Upper lobe of left lung (tissue), 6 donors: ENCODE results near the gene POT1. TPM values are rescaled to one million over a fixed set of nuclear protein-coding genes. Genes with fewer than 3 reads are reported as not detected.

Experiments used
- ATAC-seq, 2 donors: fragments of 200-7000 bp; cut with Tn5 transposase; one replicate each; pipeline ENCODE4 v1.9.1; 2022; ENCODE audit warnings: mild to moderate bottlenecking in 2 of 2, moderate library complexity in 2 of 2; ENCODE audit not compliant: low FRiP score in 2 of 2
- DNase-seq, 2 donors: peaks; one replicate each; pipeline ENCODE4 v3.0.0-alpha.2; 2019 to 2020
- H3K27ac ChIP-seq, 4 donors: fragments of 200-600 bp; sonication (generic); one replicate each; pipeline ENCODE4 v1.5.1; 2016 to 2019
- H3K27me3 ChIP-seq, 4 donors: fragments of 200-600 bp; sonication (generic); one replicate each; pipeline ENCODE4 v1.5.1; 2017 to 2019
- H3K36me3 ChIP-seq, 4 donors: fragments of 200-600 bp; sonication (generic); one replicate each; pipeline ENCODE4 v1.5.1; 2016 to 2019
- H3K4me1 ChIP-seq, 4 donors: fragments of 200-600 bp; sonication (generic); one replicate each; pipeline ENCODE4 v1.5.1; 2018 to 2019
- H3K4me3 ChIP-seq, 4 donors: fragments of 200-600 bp; sonication (generic); one replicate each; pipeline ENCODE4 v1.5.1; 2017 to 2019; ENCODE audit warnings: mild to moderate bottlenecking in 2 of 4, moderate library complexity in 1 of 4
- H3K9me3 ChIP-seq, 4 donors: fragments of 200-600 bp; sonication (generic); one replicate each; pipeline ENCODE4 v1.5.1; 2018 to 2019
- EP300 ChIP-seq, 4 donors: sonication (generic); formaldehyde crosslinking; IDR thresholded peaks; one replicate each; pipeline ENCODE4 v1.5.1; 2017; ENCODE audit warnings: antibody characterized with exemption in 4 of 4, control low read depth in 2 of 4
- POLR2A ChIP-seq, 4 donors: fragments of 450-650 bp; IDR thresholded peaks; one replicate each; pipeline ENCODE4 v1.5.1; 2016 to 2017; ENCODE audit warnings: antibody characterized with exemption in 4 of 4, mild to moderate bottlenecking in 2 of 4
- POLR2AphosphoS5 ChIP-seq, 2 donors: sonication (generic); formaldehyde crosslinking; IDR thresholded peaks; one replicate each; pipeline ENCODE4 v1.5.1; 2017; ENCODE audit warnings: antibody characterized with exemption in 2 of 2
- WGBS, 2 donors: methylation state at CpG; one replicate each; pipeline ENCODE4 v1.1.5; 2017 to 2018; 5-methylcytosine and 5-hydroxymethylcytosine counted together
- total RNA-seq, 6 donors: library from RNA; depleted of rRNA in 4 of 6; stranded (reverse); fragments of >200 nt in 4 of 6; gene quantifications; one replicate each; pipeline versions ENCODE4 v1.1.0 to v1.2.1, GENCODE V29; 2016 to 2021
- TF ChIP-seq, protein P1 (sequence below), 6 experiments: fragments of 450-650 bp in 4 of 6; fragments of 200-600 bp in 2 of 6; sonication (generic) in 2 of 6; IDR thresholded peaks; one replicate each; pipeline ENCODE4 v1.5.1; 2016 to 2019; ENCODE audit warnings: antibody characterized with exemption in 6 of 6
- donor health status: DM: no; HTN: no; CAD: no; lungs with moderate emphysema.
- donor health status: DM: no; HTN: yes; CAD: no; lungs with severe emphysema.

POT1 gene
- total RNA-seq, 6 donors from 2014 or later: 9.3 to 26.7 (median 14.7) TPM

- ATAC-seq: no peak
- TF ChIP-seq POLR2AphosphoS5 (IDR thresholded peaks at IDR 0.05): no peak
- TF ChIP-seq, protein P1, sequence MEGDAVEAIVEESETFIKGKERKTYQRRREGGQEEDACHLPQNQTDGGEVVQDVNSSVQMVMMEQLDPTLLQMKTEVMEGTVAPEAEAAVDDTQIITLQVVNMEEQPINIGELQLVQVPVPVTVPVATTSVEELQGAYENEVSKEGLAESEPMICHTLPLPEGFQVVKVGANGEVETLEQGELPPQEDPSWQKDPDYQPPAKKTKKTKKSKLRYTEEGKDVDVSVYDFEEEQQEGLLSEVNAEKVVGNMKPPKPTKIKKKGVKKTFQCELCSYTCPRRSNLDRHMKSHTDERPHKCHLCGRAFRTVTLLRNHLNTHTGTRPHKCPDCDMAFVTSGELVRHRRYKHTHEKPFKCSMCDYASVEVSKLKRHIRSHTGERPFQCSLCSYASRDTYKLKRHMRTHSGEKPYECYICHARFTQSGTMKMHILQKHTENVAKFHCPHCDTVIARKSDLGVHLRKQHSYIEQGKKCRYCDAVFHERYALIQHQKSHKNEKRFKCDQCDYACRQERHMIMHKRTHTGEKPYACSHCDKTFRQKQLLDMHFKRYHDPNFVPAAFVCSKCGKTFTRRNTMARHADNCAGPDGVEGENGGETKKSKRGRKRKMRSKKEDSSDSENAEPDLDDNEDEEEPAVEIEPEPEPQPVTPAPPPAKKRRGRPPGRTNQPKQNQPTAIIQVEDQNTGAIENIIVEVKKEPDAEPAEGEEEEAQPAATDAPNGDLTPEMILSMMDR (IDR thresholded peaks at IDR 0.05): no peak
- no peak for TF ChIP-seq EP300 (IDR thresholded peaks at IDR 0.05)
- no peak for TF ChIP-seq POLR2A (IDR thresholded peaks at IDR 0.05)
- H3K4me3 ChIP-seq: no peak overlapping the region
Observed at GRCh38 chr7:124792696-124793095, 136.9 kb downstream of the POT1 start.

GRCh38 chr7:124792002-124792401 lies 137.6 kb downstream of the POT1 start:
- H3K4me1 ChIP-seq: no peaks in the 10 kb centered on the region
- no peaks in the 10 kb centered on the region for H3K27me3 ChIP-seq
- TF ChIP-seq POLR2A (IDR thresholded peaks at IDR 0.05) (no peak), POLR2AphosphoS5 (IDR thresholded peaks at IDR 0.05) (no peak), EP300 (IDR thresholded peaks at IDR 0.05) (no peak)
- TF ChIP-seq, protein P1 (IDR thresholded peaks at IDR 0.05): no peak
- ATAC-seq (no peak), DNase-seq (no peak)
- H3K27ac ChIP-seq: no peak overlapping the region
- no peaks in the 10 kb centered on the region for H3K36me3 ChIP-seq
- no peaks in the 10 kb centered on the region for H3K9me3 ChIP-seq
- H3K4me3 ChIP-seq: no peak overlapping the region

More at GRCh38 chr7:124792696-124793095, 136.9 kb downstream of the POT1 start:
- H3K36me3 ChIP-seq: no peaks in the 10 kb centered on the region
- H3K27ac ChIP-seq: no peak overlapping the region
- no peaks in the 10 kb centered on the region for H3K27me3 ChIP-seq
- H3K9me3 ChIP-seq: no peaks in the 10 kb centered on the region
- H3K4me1 ChIP-seq: no peaks in the 10 kb centered on the region
- WGBS, 2 donors: 75 to 81% methylated on average over 3 of the region's 3 CpGs
- DNase-seq: no peak

- no peaks in the 10 kb centered on the region for H3K27me3 ChIP-seq
- no peak overlapping the region for H3K27ac ChIP-seq
- DNase-seq: no peak
- no peak for TF ChIP-seq EP300 (IDR thresholded peaks at IDR 0.05)
- no peak for TF ChIP-seq POLR2AphosphoS5 (IDR thresholded peaks at IDR 0.05)
- no peak for TF ChIP-seq POLR2A (IDR thresholded peaks at IDR 0.05)
- TF ChIP-seq, protein P1 (IDR thresholded peaks at IDR 0.05): no peak
- no peak for ATAC-seq
- WGBS, 2 donors: 54 to 65% methylated on average over 4 of the region's 4 CpGs
- H3K36me3 ChIP-seq: no peaks in the 10 kb centered on the region
- no peaks in the 10 kb centered on the region for H3K4me1 ChIP-seq
- no peak overlapping the region for H3K4me3 ChIP-seq
- no peaks in the 10 kb centered on the region for H3K9me3 ChIP-seq
Observed at GRCh38 chr7:124791426-124791825, 138.2 kb downstream of the POT1 start.

GRCh38 chr7:124790645-124791044 lies 139.0 kb downstream of the POT1 start:
- Histone ChIP-seq H3K4me1 (no peaks in the 10 kb centered on the region), H3K4me3 (no peak overlapping the region)
- no peak for ATAC-seq

DNA sequence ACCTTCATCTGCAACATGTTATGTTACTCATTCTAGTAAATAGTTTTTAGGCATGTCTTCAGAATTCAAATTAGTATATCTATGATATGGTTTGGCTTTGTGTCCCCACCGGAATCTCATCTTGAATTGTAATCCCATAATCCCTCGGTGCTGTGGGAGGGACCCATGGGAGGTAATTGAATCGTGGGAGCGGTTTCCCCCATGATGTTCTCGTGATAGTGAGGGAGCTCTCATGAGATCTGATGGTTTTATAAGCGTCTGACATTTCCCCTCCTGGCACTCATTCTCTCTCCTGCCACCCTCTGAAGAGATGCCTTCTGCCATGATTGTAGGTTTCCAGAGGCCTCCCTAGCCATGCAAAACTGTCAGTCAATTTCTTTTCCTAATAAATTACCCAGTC lies 143.6 kb downstream of the POT1 start:
- H3K36me3 ChIP-seq: no peaks in the 10 kb centered on the region
- 82 to 86% methylated on average over 6 of the region's 6 CpGs for WGBS, 2 donors

More at GRCh38 chr7:124790645-124791044, 139.0 kb downstream of the POT1 start:
- TF ChIP-seq, protein P1 (IDR thresholded peaks at IDR 0.05): no peak
- TF ChIP-seq POLR2AphosphoS5 (IDR thresholded peaks at IDR 0.05) (no peak), EP300 (IDR thresholded peaks at IDR 0.05) (no peak), POLR2A (IDR thresholded peaks at IDR 0.05) (no peak)
- Histone ChIP-seq H3K36me3 (no peaks in the 10 kb centered on the region), H3K27me3 (no peaks in the 10 kb centered on the region), H3K9me3 (no peaks in the 10 kb centered on the region), H3K27ac (no peak overlapping the region)
- WGBS, 2 donors: 51 to 63% methylated on average over 6 of the region's 6 CpGs
- DNase-seq: no peak

More for the DNA sequence above, 143.6 kb downstream of the POT1 start:
- DNase-seq (no peak), ATAC-seq (no peak)
- Histone ChIP-seq H3K4me3 (no peak overlapping the region), H3K4me1 (no peaks in the 10 kb centered on the region), H3K27me3 (no peaks in the 10 kb centered on the region), H3K9me3 (no peaks in the 10 kb centered on the region), H3K27ac (no peak overlapping the region)
- TF ChIP-seq EP300 (IDR thresholded peaks at IDR 0.05) (no peak), POLR2AphosphoS5 (IDR thresholded peaks at IDR 0.05) (no peak), POLR2A (IDR thresholded peaks at IDR 0.05) (no peak)
- TF ChIP-seq, protein P1 (IDR thresholded peaks at IDR 0.05): no peak
